GM10248 (cell line): ENCODE measurements around the gene SIAH2.
A peak's percentile ranks its signal among the peaks of the same experiment; 100 is the strongest.

ENCODE experiments used
- CTCF ChIA-PET: fragments of 300-600 bp; sonication (Branson Sonifier 250); formaldehyde crosslinking; extraction: SDS; loops from one replicate; lab custom pipeline; 2021; ENCODE audit warnings: antibody characterized with exemption; lab: Yijun Ruan, JAX
- POLR2A ChIA-PET: fragments of 350-650 bp; sonication (Branson Sonifier 250); formaldehyde crosslinking; extraction: SDS; loops from one replicate; lab custom pipeline; 2020; ENCODE audit warnings: antibody characterized with exemption; lab: Yijun Ruan, JAX
- DNase-seq: peaks from one replicate; pipeline ENCODE4 v3.0.0; 2012; ENCODE audit errors: extremely low spot score
- TF ChIP-seq, protein P1 (sequence below): IDR thresholded peaks from 2 replicates; pipeline ENCODE4 v1.5.1; 2012; ENCODE audit warnings: mild to moderate bottlenecking, low read depth; ENCODE audit errors: extremely low read depth, missing control alignments, control extremely low read depth

The SIAH2 gene

DNA sequence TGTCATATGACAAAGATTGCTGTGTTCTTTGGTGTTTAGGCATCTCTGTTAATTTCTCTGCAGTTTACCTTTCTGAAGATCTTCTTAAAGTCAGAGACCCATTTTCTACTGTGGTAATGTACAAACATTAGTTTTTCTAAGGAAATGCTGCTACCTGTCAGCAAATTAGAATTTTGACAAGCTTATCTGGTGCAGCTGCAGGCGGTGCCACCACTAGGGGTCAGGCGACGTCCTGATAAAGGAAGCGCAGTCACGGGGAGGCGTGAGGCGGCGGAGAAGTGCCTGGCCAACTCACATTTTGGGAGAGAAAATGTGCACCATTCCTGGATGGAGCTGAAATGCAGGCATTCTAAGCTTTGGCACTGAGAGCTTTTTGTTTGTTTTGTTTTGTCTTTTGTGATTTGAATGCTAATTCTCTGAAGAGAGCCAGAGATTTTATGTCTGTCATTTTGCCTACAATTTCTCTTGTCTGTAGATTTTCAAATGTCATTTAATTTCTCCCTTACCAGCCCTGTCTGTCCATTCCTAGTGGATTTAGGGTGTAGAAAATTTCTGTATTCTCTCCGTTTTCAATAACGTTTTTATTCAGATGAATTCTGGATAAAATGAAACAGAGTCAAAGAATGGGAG lies 24.9 kb upstream of the SIAH2 start:
- peak; percentile 60 for DNase-seq
- POLR2A ChIA-PET = interaction anchor here (1.3 kb wide), 1 partner anchor 25 kb away, joined by 8 read pairs; the partner anchor contains the start of gene SIAH2
- TF ChIP-seq, protein P1, sequence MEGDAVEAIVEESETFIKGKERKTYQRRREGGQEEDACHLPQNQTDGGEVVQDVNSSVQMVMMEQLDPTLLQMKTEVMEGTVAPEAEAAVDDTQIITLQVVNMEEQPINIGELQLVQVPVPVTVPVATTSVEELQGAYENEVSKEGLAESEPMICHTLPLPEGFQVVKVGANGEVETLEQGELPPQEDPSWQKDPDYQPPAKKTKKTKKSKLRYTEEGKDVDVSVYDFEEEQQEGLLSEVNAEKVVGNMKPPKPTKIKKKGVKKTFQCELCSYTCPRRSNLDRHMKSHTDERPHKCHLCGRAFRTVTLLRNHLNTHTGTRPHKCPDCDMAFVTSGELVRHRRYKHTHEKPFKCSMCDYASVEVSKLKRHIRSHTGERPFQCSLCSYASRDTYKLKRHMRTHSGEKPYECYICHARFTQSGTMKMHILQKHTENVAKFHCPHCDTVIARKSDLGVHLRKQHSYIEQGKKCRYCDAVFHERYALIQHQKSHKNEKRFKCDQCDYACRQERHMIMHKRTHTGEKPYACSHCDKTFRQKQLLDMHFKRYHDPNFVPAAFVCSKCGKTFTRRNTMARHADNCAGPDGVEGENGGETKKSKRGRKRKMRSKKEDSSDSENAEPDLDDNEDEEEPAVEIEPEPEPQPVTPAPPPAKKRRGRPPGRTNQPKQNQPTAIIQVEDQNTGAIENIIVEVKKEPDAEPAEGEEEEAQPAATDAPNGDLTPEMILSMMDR = peak; percentile 97
- CTCF ChIA-PET = interaction anchor here (0.6 to 9.5 kb wide), 28 partner anchors 8 to 355 kb away, joined by 3 to 89 read pairs (median 4); partner anchors contain the start of gene SIAH2

DNA sequence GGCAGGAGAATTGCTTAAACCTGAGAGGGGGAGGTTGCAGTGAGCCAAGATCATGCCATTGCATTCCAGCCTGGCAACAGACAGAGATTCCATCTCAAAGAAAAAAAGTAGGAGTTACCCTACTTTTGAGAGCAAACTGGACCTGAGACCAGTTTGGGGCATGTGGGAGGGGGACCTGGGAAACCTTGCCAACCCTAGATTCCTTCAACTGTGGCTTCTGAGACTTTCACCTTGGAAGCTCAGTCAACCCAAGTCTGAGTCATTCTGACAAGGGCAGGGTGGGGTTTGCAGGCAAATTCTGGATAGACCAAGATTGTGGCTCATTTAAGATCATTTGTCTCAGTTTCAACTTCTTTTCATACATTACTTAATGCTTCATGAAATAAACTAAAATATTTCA lies 23.8 kb upstream of the SIAH2 start:
- POLR2A ChIA-PET = no interaction called here

DNA sequence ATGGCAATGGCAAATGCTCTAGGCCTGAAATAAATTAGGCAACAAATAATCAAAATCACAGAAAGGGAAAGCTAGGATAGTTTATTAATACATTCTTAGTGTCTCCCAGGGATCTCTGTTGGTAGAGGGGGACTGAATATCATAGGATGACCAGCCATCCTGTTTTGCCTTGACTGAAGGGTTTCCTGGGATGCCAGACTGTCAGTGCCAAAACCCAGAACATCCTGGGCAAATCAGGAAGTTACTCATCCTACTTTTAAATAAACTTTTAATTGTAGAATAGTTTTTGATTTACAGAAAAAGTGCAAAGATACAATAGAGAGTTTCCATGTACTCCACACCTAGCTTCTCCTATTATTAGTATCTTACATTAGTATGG lies 21.8 kb upstream of the SIAH2 start:
- POLR2A ChIA-PET = interaction anchor here (0.6 kb wide), 1 partner anchor 22 kb away, joined by 4 read pairs; the partner anchor contains the start of gene SIAH2
- CTCF ChIA-PET = interaction anchor here (0.8 to 9.5 kb wide), 4 partner anchors 9 to 80 kb away, joined by 3 to 89 read pairs (median 3); partner anchors contain the start of gene SIAH2
- TF ChIP-seq, protein P1 = no peak
- no peak for DNase-seq

More for the DNA sequence above, 23.8 kb upstream of the SIAH2 start:
- CTCF ChIA-PET = interaction anchor here (1.4 to 9.5 kb wide), 10 partner anchors 8 to 258 kb away, joined by 3 to 89 read pairs (median 8); partner anchors contain the start of gene SIAH2
- no peak for DNase-seq
- TF ChIP-seq, protein P1 = no peak

DNA sequence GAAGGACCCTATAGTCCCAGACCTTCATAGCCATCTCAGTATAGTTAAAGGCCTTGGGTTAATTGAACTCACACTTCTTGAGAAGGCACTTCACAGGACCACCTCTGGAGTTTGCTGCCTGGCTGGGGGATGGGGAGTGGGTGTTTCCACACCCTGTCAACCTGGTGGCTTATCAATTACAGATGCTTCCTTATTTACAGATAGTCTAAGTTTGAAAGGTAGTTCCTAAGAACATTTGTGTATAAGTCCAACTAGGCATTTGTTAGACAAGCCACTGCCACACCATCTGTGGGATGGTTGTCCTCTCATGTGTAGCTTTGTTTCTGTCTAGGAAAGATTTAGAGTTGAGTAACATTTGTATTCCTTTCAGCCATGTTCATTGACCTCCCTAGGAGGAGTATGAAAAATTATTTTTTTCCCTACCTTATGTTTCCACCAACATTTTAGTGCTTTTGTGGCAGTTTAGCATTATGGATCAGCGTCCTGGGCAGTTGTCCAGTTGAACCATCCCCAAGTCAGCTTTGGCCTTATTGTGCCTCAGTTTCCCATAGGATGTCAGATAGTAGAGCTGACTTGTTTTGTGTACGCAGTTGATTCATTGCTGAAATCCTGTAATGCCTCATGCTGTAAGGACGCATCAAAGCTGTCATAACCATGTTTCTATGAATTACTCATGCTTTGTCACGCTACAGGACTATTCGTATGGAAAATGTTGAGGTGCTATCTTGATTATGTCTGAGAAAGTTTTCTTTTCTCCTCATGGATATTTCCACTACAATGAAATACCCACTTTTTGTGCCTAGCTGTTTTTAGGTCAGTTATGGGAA lies 21.2 kb upstream of the SIAH2 start:
- DNase-seq = no peak
- ChIA-PET POLR2A (interaction anchor here (0.6 kb wide), 1 partner anchor 21 kb away, joined by 4 read pairs; the partner anchor contains the start of gene SIAH2), CTCF (interaction anchor here (0.8 to 9.5 kb wide), 5 partner anchors 9 to 81 kb away, joined by 3 to 89 read pairs (median 3); partner anchors contain the start of gene SIAH2)
- TF ChIP-seq, protein P1 = no peak

DNA sequence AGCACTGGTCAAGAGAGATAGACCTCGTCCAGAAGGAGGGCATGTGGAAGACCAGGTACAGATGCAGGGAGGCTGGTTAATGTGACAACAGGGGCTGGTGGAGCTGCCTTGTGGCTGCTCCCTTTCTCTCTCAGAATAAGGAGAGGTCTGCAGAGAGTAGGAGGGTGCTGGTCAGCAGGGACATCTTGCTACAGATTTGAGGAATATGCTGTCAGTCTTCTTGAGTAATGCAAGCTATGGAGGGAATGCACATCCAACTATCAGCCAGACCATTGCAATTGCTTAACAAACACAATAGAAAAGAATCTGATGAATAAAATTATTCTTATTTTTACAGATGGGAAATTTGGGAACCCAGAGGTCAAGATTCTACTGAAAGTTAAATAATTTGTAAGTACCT lies 20.3 kb upstream of the SIAH2 start:
- CTCF ChIA-PET = interaction anchor here (1.0 to 1.3 kb wide), 2 partner anchors 11 to 20 kb away, joined by 3 read pairs; partner anchors contain the start of gene SIAH2
- no peak for DNase-seq
- POLR2A ChIA-PET = no interaction called here
- TF ChIP-seq, protein P1 = no peak

DNA sequence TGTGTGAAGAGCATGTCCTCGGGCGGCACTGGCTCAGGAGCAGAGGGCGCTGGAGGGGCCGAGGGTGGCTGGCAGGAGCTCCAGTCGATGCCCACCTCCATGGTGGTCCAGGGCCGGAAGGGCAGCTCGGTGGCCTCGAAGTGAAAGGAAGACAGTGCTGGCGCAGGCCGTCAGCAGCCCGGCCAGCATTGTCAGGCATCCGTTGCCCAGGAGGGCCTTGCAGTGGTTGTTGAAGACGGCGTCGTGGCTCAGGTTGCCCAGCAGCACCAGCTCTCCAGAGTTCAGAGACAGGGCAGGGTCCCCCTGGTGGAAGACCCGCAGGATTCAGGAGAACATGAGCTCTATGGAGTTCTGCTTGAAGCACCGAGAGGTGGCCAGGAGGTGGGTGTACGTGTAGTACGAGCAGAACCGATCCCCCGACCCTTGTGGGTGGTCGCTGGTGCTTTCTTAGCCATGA lies 16.5 kb upstream of the SIAH2 start:
- TF ChIP-seq, protein P1 = no peak
- no peak for DNase-seq
- CTCF ChIA-PET = interaction anchor here (0.9 to 1.8 kb wide), 5 partner anchors 8 to 377 kb away, joined by 3 to 11 read pairs (median 4); no protein-coding TSS in a partner anchor
- POLR2A ChIA-PET = interaction anchor here (1.6 kb wide), 1 partner anchor 16 kb away, joined by 5 read pairs; the partner anchor contains the start of gene SIAH2
